Ishikawa (cell line): ENCODE results near the gene MGAM2.

Experiments used
- CEBPB ChIP-seq: IDR thresholded peaks from 2 replicates; pipeline ENCODE4 v1.6.1; 2012
- CREB1 ChIP-seq: IDR thresholded peaks from 2 replicates; pipeline ENCODE4 v1.6.1; 2012; ENCODE audit warnings: low read depth
- EGR1 ChIP-seq: IDR thresholded peaks from 2 replicates; pipeline ENCODE4 v1.6.1; 2012
- EP300 ChIP-seq: IDR thresholded peaks from 2 replicates; pipeline ENCODE4 v1.6.1; 2012; ENCODE audit warnings: borderline replicate concordance
- NFIC ChIP-seq: IDR thresholded peaks from 2 replicates; pipeline ENCODE4 v1.6.1; 2012
- RAD21 ChIP-seq: IDR thresholded peaks from 2 replicates; pipeline ENCODE4 v1.6.1; 2012; ENCODE audit warnings: low read depth
- TAF1 ChIP-seq: IDR thresholded peaks from 2 replicates; pipeline ENCODE4 v1.6.1; 2012; ENCODE audit warnings: low read depth, mild to moderate bottlenecking
- TCF12 ChIP-seq: IDR thresholded peaks from 2 replicates; pipeline ENCODE4 v1.6.1; 2012; ENCODE audit warnings: low read depth
- TEAD4 ChIP-seq: IDR thresholded peaks from 2 replicates; pipeline ENCODE4 v1.6.1; 2012
- YY1 ChIP-seq: IDR thresholded peaks from 2 replicates; pipeline ENCODE4 v1.6.1; 2012; ENCODE audit warnings: low read depth
- TF ChIP-seq, protein P1 (sequence below): IDR thresholded peaks from 2 replicates; pipeline ENCODE4 v1.6.1; 2012
- TF ChIP-seq, protein P2 (sequence below): IDR thresholded peaks from 2 replicates; pipeline ENCODE4 v1.6.1; 2012
- TF ChIP-seq, protein P3 (sequence below): IDR thresholded peaks from 2 replicates; pipeline ENCODE4 v1.6.1; 2012; ENCODE audit warnings: low read depth, mild to moderate bottlenecking

DNA sequence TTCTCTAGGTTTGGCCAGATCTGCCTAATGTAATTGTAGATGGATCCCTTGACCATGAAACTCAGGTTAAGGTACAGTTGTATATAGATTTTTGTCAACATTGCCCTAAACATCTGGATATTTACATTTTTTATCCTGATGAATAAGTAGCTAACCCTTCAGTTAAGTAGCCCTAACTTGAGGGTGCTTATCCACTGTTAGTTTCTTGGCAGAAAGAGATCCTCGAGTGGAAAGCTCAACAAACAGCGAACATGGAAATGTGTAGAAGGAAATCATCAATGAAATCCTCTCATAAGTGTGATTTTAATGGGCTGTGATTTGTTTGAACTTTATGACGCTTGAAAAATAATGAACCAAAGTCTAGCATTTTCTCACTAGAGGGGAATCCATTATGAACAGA lies 73.6 kb downstream of the MGAM2 start:
- TF ChIP-seq TAF1 (no peak), NFIC (no peak), CEBPB (no peak), CREB1 (no peak), TCF12 (no peak), TEAD4 (no peak), YY1 (no peak), EP300 (no peak), RAD21 (no peak), EGR1 (no peak)
- TF ChIP-seq, protein P1, sequence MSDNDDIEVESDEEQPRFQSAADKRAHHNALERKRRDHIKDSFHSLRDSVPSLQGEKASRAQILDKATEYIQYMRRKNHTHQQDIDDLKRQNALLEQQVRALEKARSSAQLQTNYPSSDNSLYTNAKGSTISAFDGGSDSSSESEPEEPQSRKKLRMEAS = no peak
- TF ChIP-seq, protein P2, sequence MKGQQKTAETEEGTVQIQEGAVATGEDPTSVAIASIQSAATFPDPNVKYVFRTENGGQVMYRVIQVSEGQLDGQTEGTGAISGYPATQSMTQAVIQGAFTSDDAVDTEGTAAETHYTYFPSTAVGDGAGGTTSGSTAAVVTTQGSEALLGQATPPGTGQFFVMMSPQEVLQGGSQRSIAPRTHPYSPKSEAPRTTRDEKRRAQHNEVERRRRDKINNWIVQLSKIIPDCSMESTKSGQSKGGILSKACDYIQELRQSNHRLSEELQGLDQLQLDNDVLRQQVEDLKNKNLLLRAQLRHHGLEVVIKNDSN = no peak
- TF ChIP-seq, protein P3, sequence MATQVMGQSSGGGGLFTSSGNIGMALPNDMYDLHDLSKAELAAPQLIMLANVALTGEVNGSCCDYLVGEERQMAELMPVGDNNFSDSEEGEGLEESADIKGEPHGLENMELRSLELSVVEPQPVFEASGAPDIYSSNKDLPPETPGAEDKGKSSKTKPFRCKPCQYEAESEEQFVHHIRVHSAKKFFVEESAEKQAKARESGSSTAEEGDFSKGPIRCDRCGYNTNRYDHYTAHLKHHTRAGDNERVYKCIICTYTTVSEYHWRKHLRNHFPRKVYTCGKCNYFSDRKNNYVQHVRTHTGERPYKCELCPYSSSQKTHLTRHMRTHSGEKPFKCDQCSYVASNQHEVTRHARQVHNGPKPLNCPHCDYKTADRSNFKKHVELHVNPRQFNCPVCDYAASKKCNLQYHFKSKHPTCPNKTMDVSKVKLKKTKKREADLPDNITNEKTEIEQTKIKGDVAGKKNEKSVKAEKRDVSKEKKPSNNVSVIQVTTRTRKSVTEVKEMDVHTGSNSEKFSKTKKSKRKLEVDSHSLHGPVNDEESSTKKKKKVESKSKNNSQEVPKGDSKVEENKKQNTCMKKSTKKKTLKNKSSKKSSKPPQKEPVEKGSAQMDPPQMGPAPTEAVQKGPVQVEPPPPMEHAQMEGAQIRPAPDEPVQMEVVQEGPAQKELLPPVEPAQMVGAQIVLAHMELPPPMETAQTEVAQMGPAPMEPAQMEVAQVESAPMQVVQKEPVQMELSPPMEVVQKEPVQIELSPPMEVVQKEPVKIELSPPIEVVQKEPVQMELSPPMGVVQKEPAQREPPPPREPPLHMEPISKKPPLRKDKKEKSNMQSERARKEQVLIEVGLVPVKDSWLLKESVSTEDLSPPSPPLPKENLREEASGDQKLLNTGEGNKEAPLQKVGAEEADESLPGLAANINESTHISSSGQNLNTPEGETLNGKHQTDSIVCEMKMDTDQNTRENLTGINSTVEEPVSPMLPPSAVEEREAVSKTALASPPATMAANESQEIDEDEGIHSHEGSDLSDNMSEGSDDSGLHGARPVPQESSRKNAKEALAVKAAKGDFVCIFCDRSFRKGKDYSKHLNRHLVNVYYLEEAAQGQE = no peak
